WTC11 (cell line): ENCODE data around the gene ARL15.

Experiments used
- NFYB ChIP-seq: sonication (generic); formaldehyde crosslinking; conservative IDR thresholded peaks from 2 replicates; pipeline ENCODE4 v1.8.0; 2022; ENCODE audit warnings: low read depth, missing genetic modification reagents
- SP1 ChIP-seq: sonication (generic); formaldehyde crosslinking; conservative IDR thresholded peaks from 2 replicates; pipeline ENCODE4 v1.8.1; 2022; ENCODE audit warnings: missing genetic modification reagents
- ZNF416 ChIP-seq: fragments of 250-450 bp; sonication (Bioruptor Pico); IDR thresholded peaks from 2 replicates; pipeline ENCODE4 v1.9.0; 2021; ENCODE audit warnings: mild to moderate bottlenecking, inconsistent platforms

DNA sequence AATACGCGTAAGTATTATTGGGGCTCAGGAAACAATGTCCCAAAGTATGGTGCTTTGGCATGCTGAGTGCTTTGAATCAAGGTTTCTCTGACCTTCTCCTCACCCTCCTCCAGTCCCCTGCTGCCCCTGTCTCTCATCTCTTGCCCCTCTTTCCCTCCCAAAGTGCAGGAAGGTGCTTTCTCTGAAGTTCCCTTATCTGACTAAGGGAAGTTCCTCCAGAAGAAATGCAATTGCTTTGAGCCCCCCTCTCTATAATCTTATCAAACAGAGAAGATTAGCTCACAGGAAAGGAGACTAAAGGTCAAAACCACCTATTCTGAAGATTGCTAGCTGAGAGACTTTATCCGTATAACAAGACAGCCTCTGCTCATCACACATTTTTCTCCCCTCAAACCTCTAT lies 288.1 kb downstream of the ARL15 start:
- TF ChIP-seq NFYB (CRISPR knock-in tag) (no peak), SP1 (CRISPR knock-in tag) (no peak), ZNF416 (CRISPR knock-in tag) (no peak)
